SKM-1 treated with dmso at 0.1 percent for 144 hours (cell line): Measurements from ENCODE around the gene ARHGEF11.
"Not testable (repeated sequence)": the region's sequence is repeated elsewhere in the genome, so short reads cannot be mapped to it uniquely, and the experiment has no call there.

ENCODE experiments used
- DNase-seq: peaks from one replicate; lab custom pipeline; 2025; ENCODE audit not compliant: unreplicated experiment; lab: John Stamatoyannopoulos, UW

Gene ARHGEF11

GRCh38 chr1:157045250-157046218 is at the start of gene ARHGEF11:
Gene ARHGEF11 (minus strand): TSS chr1:157045742. CDS start chr1:157044330, 1,412 bp downstream.
- peak; percentile 88 for DNase-seq

- DNase-seq: no peak
These were observed 49.5 kb upstream of the ARHGEF11 start for GRCh38 chr1:157095091-157095490.

- no peak for DNase-seq
These were observed 47.3 kb upstream of the ARHGEF11 start for GRCh38 chr1:157092831-157093230.

- DNase-seq: no peak
These were observed 46.2 kb upstream of the ARHGEF11 start for GRCh38 chr1:157091668-157092273.

- no peak for DNase-seq
These were observed 45.6 kb upstream of the ARHGEF11 start for GRCh38 chr1:157091186-157091585.

- DNase-seq: no peak
These were observed 45.2 kb upstream of the ARHGEF11 start for GRCh38 chr1:157090771-157091170.

- peak; percentile 84 for DNase-seq
These were observed 44.7 kb upstream of the ARHGEF11 start for GRCh38 chr1:157090196-157090647.

- DNase-seq: no peak
These were observed 44.2 kb upstream of the ARHGEF11 start for GRCh38 chr1:157089789-157090188.

GRCh38 chr1:157088607-157089006 is 43.1 kb upstream of the ARHGEF11 start:
- no peak for DNase-seq

- no peak for DNase-seq
These were observed 41.5 kb upstream of the ARHGEF11 start for GRCh38 chr1:157087030-157087429.

GRCh38 chr1:157086299-157086698 is 40.8 kb upstream of the ARHGEF11 start:
- DNase-seq: no peak

- DNase-seq: peak; percentile 80
These were observed 39.9 kb upstream of the ARHGEF11 start for GRCh38 chr1:157085421-157085820.

GRCh38 chr1:157084720-157085119 is 39.2 kb upstream of the ARHGEF11 start:
- no peak for DNase-seq

- no peak for DNase-seq
These were observed 36.2 kb upstream of the ARHGEF11 start for GRCh38 chr1:157081707-157082106.

GRCh38 chr1:157080714-157081113 is 35.2 kb upstream of the ARHGEF11 start:
- DNase-seq: no peak

GRCh38 chr1:157077394-157077793 is 31.9 kb upstream of the ARHGEF11 start:
- DNase-seq: no peak

- DNase-seq: peak; percentile 48
These were observed 28.6 kb upstream of the ARHGEF11 start for GRCh38 chr1:157073944-157074685.

- no peak for DNase-seq
These were observed 24.1 kb upstream of the ARHGEF11 start for GRCh38 chr1:157069601-157070000.

GRCh38 chr1:157059241-157059640 is 13.7 kb upstream of the ARHGEF11 start:
- not testable (repeated sequence) for DNase-seq

GRCh38 chr1:157056269-157056668 is 10.7 kb upstream of the ARHGEF11 start:
- no peak for DNase-seq

GRCh38 chr1:157055729-157056128 is 10.2 kb upstream of the ARHGEF11 start:
- peak; percentile 64 for DNase-seq
